Measurements from ENCODE around the gene SARDH.
"Not testable (repeated sequence)": the region's sequence is repeated elsewhere in the genome, so short reads cannot be mapped to it uniquely, and the experiment has no call there.

Gene SARDH

GRCh38 chr9:133632806-133633680, 105.1 kb downstream of the SARDH start:
- DNase-seq (ENCODE audit: low read depth, low spot score), result no peak

GRCh38 chr9:133631111-133631510, 107.0 kb downstream of the SARDH start:
- no peak for DNase-seq (ENCODE audit: low read depth, low spot score)

- no peak for DNase-seq (ENCODE audit: low read depth, low spot score)
Observed at GRCh38 chr9:133629221-133630110, 108.7 kb downstream of the SARDH start.

GRCh38 chr9:133628766-133629165, 109.4 kb downstream of the SARDH start:
- DNase-seq (ENCODE audit: low read depth, low spot score), result no peak

GRCh38 chr9:133627341-133627740, 110.8 kb downstream of the SARDH start:
- DNase-seq (ENCODE audit: low read depth, low spot score), result no peak

- not testable (repeated sequence) for DNase-seq (ENCODE audit: low read depth, low spot score)
Observed at GRCh38 chr9:133626008-133626407, 112.1 kb downstream of the SARDH start.

- DNase-seq (ENCODE audit: low read depth, low spot score), result no peak
Observed at GRCh38 chr9:133622555-133622954, 115.6 kb downstream of the SARDH start.

GRCh38 chr9:133621725-133622267, 116.4 kb downstream of the SARDH start:
- DNase-seq (ENCODE audit: low read depth, low spot score), result no peak

- DNase-seq (ENCODE audit: low read depth, low spot score), result no peak
Observed at GRCh38 chr9:133619791-133620190, 118.4 kb downstream of the SARDH start.

- DNase-seq (ENCODE audit: low read depth, low spot score), result no peak
Observed at GRCh38 chr9:133618726-133619125, 119.4 kb downstream of the SARDH start.

GRCh38 chr9:133616643-133617405, 121.3 kb downstream of the SARDH start:
- no peak for DNase-seq (ENCODE audit: low read depth, low spot score)

GRCh38 chr9:133615606-133616188, 122.5 kb downstream of the SARDH start:
- DNase-seq (ENCODE audit: low read depth, low spot score), result no peak

GRCh38 chr9:133615186-133615585, 123.0 kb downstream of the SARDH start:
- no peak for DNase-seq (ENCODE audit: low read depth, low spot score)

GRCh38 chr9:133614678-133615077, 123.5 kb downstream of the SARDH start:
- no peak for DNase-seq (ENCODE audit: low read depth, low spot score)

GRCh38 chr9:133614056-133614455, 124.1 kb downstream of the SARDH start:
- DNase-seq (ENCODE audit: low read depth, low spot score), result no peak

Measured in iPS DF 19.7 (cell line).